Measurements from ENCODE around the gene NKX2-4.
"Not testable (repeated sequence)": the region's sequence is repeated elsewhere in the genome, so short reads cannot be mapped to it uniquely, and the experiment has no call there.

NKX2-4 gene

GRCh38 chr20:21397341-21398108 lies at the start of gene NKX2-4:
Gene NKX2-4, minus strand, starts transcription at chr20:21397526. Its CDS starts 127 bp downstream, at chr20:21397399.
- no peak for DNase-seq

GRCh38 chr20:21437816-21438215 lies 40.5 kb upstream of the NKX2-4 start:
- no peak for DNase-seq

GRCh38 chr20:21437248-21437647 lies 39.9 kb upstream of the NKX2-4 start:
- no peak for DNase-seq

- DNase-seq = no peak
Measured at GRCh38 chr20:21436205-21436604, 38.9 kb upstream of the NKX2-4 start.

- peak; percentile 34 for DNase-seq
Measured at GRCh38 chr20:21435576-21435975, 38.2 kb upstream of the NKX2-4 start.

- peak; percentile 55 for DNase-seq
Measured at GRCh38 chr20:21433329-21433890, 36.1 kb upstream of the NKX2-4 start.

GRCh38 chr20:21432911-21433310 lies 35.6 kb upstream of the NKX2-4 start:
- no peak for DNase-seq

- DNase-seq = no peak
Measured at GRCh38 chr20:21430020-21430419, 32.7 kb upstream of the NKX2-4 start.

- DNase-seq = no peak
Measured at GRCh38 chr20:21424846-21425245, 27.5 kb upstream of the NKX2-4 start.

GRCh38 chr20:21423712-21424111 lies 26.4 kb upstream of the NKX2-4 start:
- DNase-seq = not testable (repeated sequence)

GRCh38 chr20:21421601-21422236 lies 24.4 kb upstream of the NKX2-4 start:
- no peak for DNase-seq

- not testable (repeated sequence) for DNase-seq
Measured at GRCh38 chr20:21419147-21419546, 21.8 kb upstream of the NKX2-4 start.

- DNase-seq = not testable (repeated sequence)
Measured at GRCh38 chr20:21413996-21414395, 16.7 kb upstream of the NKX2-4 start.

GRCh38 chr20:21411725-21412124 lies 14.4 kb upstream of the NKX2-4 start:
- no peak for DNase-seq

- DNase-seq = no peak
Measured at GRCh38 chr20:21399005-21399475, 1.7 kb upstream of the NKX2-4 start.

GRCh38 chr20:21398109-21399004 lies 1.0 kb upstream of the NKX2-4 start:
- no peak for DNase-seq

- DNase-seq = no peak
Measured at GRCh38 chr20:21396599-21397340, 556 bp downstream of the NKX2-4 start.

- no peak for DNase-seq
Measured at GRCh38 chr20:21395666-21396598, 1.4 kb downstream of the NKX2-4 start.

- peak; percentile 9 for DNase-seq
Measured at GRCh38 chr20:21395051-21395665, 2.2 kb downstream of the NKX2-4 start.

GRCh38 chr20:21394551-21394950 lies 2.8 kb downstream of the NKX2-4 start:
- DNase-seq = no peak

Data from hematopoietic multipotent progenitor cell treated with erythropoietin and hydrocortisone succinate and interleukin-3 and kit ligand, for 8 days (in vitro differentiated cells).